H1 (cell line): ENCODE data around the gene WDCP. TPM values are rescaled to one million over a fixed set of nuclear protein-coding genes. Genes with fewer than 3 reads are reported as not detected.

Experiments used
- CTCF ChIA-PET: fragments of 300-600 bp; sonication (Branson Sonifier 250); formaldehyde crosslinking; loops from one replicate; lab custom pipeline; 2021; ENCODE audit not compliant: partially characterized antibody; lab: Charles Lee
- POLR2A ChIA-PET: fragments of 300-600 bp; sonication (Branson Sonifier 250); formaldehyde crosslinking; loops from one replicate; lab custom pipeline; 2021; ENCODE audit warnings: inconsistent platforms; ENCODE audit not compliant: partially characterized antibody; lab: Charles Lee
- DNase-seq, 2 experiments: peaks; one replicate each; pipeline versions ENCODE4 v3.0.0 to v3.0.0-alpha.2; 2010 to 2022; ENCODE audit warnings: low spot score in 2 of 2, low read depth in 1 of 2, mixed read lengths in 1 of 2
- FAIRE-seq: peaks from 2 replicates; lab custom pipeline; 2011; peaks lifted over from hg19 to GRCh38; lab: Jason Lieb, UNC
- H2AFZ ChIP-seq: 2 replicates; pipeline ENCODE4 v1.8.1; 2012; ENCODE audit warnings: low read length, inconsistent platforms
- H2AK5ac ChIP-seq: 2 replicates; pipeline ENCODE4 v1.6.1; 2013; ENCODE audit warnings: low read depth, low read length
- H2BK120ac ChIP-seq: replicated peaks from 2 replicates; pipeline ENCODE3; 2013; ENCODE audit warnings: low read depth, low read length, inconsistent platforms
- H2BK12ac ChIP-seq: 2 replicates; pipeline ENCODE4 v1.6.1; 2013; ENCODE audit warnings: low read depth, low read length
- H2BK15ac ChIP-seq: 2 replicates; pipeline ENCODE4 v1.6.1; 2013; ENCODE audit warnings: low read length
- H2BK20ac ChIP-seq: 2 replicates; pipeline ENCODE4 v1.6.1; 2013; ENCODE audit warnings: low read length
- H2BK5ac ChIP-seq: 2 replicates; pipeline ENCODE4 v1.6.1; 2013; ENCODE audit warnings: low read depth, low read length
- H3K14ac ChIP-seq: 2 replicates; pipeline ENCODE4 v1.6.1; 2013; ENCODE audit warnings: inconsistent platforms; ENCODE audit not compliant: insufficient read length
- H3K18ac ChIP-seq: 2 replicates; pipeline ENCODE4 v1.6.1; 2013; ENCODE audit warnings: low read length; ENCODE audit errors: extremely low read depth
- H3K23ac ChIP-seq: 2 replicates; pipeline ENCODE4 v1.6.1; 2013; ENCODE audit warnings: inconsistent platforms; ENCODE audit not compliant: insufficient read length
- H3K23me2 ChIP-seq: 2 replicates; pipeline ENCODE4 v1.6.1; 2013; ENCODE audit warnings: low read depth, low read length
- H3K27ac ChIP-seq: 2 replicates; pipeline ENCODE4 v1.6.1; 2011; ENCODE audit warnings: low read depth, low read length, inconsistent platforms
- H3K27me3 ChIP-seq, 4 experiments: replicated peaks in 1 of 4; 1 replicate in 1 of 4; 2 replicates in 3 of 4; pipeline versions ENCODE4 v1.6.1 to v1.8.1; 2011 to 2013; ENCODE audit warnings: low read length in 3 of 4, mild to moderate bottlenecking in 3 of 4, inconsistent platforms in 2 of 4, mixed read lengths in 2 of 4, moderate library complexity in 1 of 4; ENCODE audit not compliant: control insufficient read depth in 3 of 4, insufficient read depth in 3 of 4; ENCODE audit errors: extremely low read depth in 1 of 4
- H3K36me3 ChIP-seq, 4 experiments: 2 replicates each; pipeline versions ENCODE4 v1.6.1 to v1.8.1; 2011 to 2013; ENCODE audit warnings: mild to moderate bottlenecking in 4 of 4, low read length in 3 of 4, moderate library complexity in 2 of 4, control low read depth in 1 of 4, inconsistent platforms in 1 of 4; ENCODE audit not compliant: insufficient read depth in 4 of 4, control insufficient read depth in 2 of 4
- H3K4ac ChIP-seq: replicated peaks from 2 replicates; pipeline ENCODE3; 2013; ENCODE audit warnings: low read length, low read depth, mixed read lengths, inconsistent platforms; ENCODE audit not compliant: insufficient read length
- H3K4me1 ChIP-seq, 4 experiments: replicated peaks in 1 of 4; 1 replicate in 1 of 4; 2 replicates in 3 of 4; pipeline versions ENCODE4 v1.6.1 to v1.8.1; 2011 to 2013; ENCODE audit warnings: low read length in 3 of 4, inconsistent platforms in 2 of 4, mixed read lengths in 1 of 4; ENCODE audit not compliant: insufficient read depth in 4 of 4, control insufficient read depth in 3 of 4
- H3K4me2 ChIP-seq, 2 experiments: 2 replicates each; pipeline versions ENCODE4 v1.6.1 to v1.8.1; 2011 to 2013; ENCODE audit warnings: low read depth in 2 of 2, low read length in 2 of 2, control low read depth in 1 of 2, inconsistent platforms in 1 of 2, mild to moderate bottlenecking in 1 of 2; ENCODE audit not compliant: insufficient read depth in 1 of 2
- H3K4me3 ChIP-seq, 4 experiments: fragments of 200-600, 300-600 bp in 1 of 4; sonication (generic), shearing (Covaris generic), sonication (Bioruptor Twin) in 1 of 4; 2 replicates each; pipeline versions ENCODE4 v1.5.1 to v1.8.1; 2011 to 2016; ENCODE audit warnings: low read length in 4 of 4, low read depth in 3 of 4, control low read depth in 2 of 4, inconsistent platforms in 2 of 4, mild to moderate bottlenecking in 2 of 4, mixed read lengths in 1 of 4, moderate library complexity in 1 of 4; ENCODE audit not compliant: insufficient read depth in 2 of 4; ENCODE audit errors: extremely low read depth in 1 of 4
- H3K56ac ChIP-seq: replicated peaks from 2 replicates; pipeline ENCODE3; 2013; ENCODE audit warnings: low read depth, mild to moderate bottlenecking, mixed read lengths, low read length, inconsistent platforms; ENCODE audit not compliant: insufficient read length
- H3K79me1 ChIP-seq: 2 replicates; pipeline ENCODE4 v1.6.1; 2013; ENCODE audit warnings: low read depth, low read length, control low read depth
- H3K79me2 ChIP-seq, 2 experiments: 2 replicates each; pipeline versions ENCODE4 v1.6.1 to v1.8.1; 2012 to 2013; ENCODE audit warnings: low read length in 2 of 2, mild to moderate bottlenecking in 2 of 2, inconsistent platforms in 1 of 2; ENCODE audit not compliant: insufficient read depth in 2 of 2, control insufficient read depth in 1 of 2
- H3K9ac ChIP-seq, 4 experiments: replicated peaks in 1 of 4; 1 replicate in 1 of 4; 2 replicates in 3 of 4; pipeline versions ENCODE4 v1.6.1 to v1.8.1; 2011 to 2013; ENCODE audit warnings: low read depth in 3 of 4, low read length in 3 of 4, control low read depth in 2 of 4, mild to moderate bottlenecking in 2 of 4, moderate library complexity in 2 of 4, inconsistent platforms in 1 of 4; ENCODE audit errors: extremely low read depth in 1 of 4
- H3K9me3 ChIP-seq, 2 experiments: 2 replicates each; pipeline versions ENCODE4 v1.6.1 to v1.8.1; 2012 to 2013; ENCODE audit warnings: mild to moderate bottlenecking in 2 of 2, moderate library complexity in 2 of 2, control low read depth in 1 of 2, inconsistent platforms in 1 of 2, low read depth in 1 of 2, low read length in 1 of 2, mixed read lengths in 1 of 2; ENCODE audit not compliant: insufficient read depth in 2 of 2
- H4K20me1 ChIP-seq, 2 experiments: replicated peaks in 1 of 2; 2 replicates each; pipeline versions ENCODE3 to v1.8.1; 2011 to 2013; ENCODE audit warnings: inconsistent platforms in 2 of 2, low read length in 2 of 2, mild to moderate bottlenecking in 1 of 2; ENCODE audit not compliant: insufficient read depth in 2 of 2, control insufficient read depth in 1 of 2
- H4K5ac ChIP-seq: 2 replicates; pipeline ENCODE4 v1.6.1; 2013; ENCODE audit warnings: low read length, low read depth, mixed read lengths, inconsistent platforms; ENCODE audit not compliant: insufficient read length
- H4K8ac ChIP-seq: 2 replicates; pipeline ENCODE4 v1.8.0; 2013; ENCODE audit warnings: mild to moderate bottlenecking, moderate library complexity, low read length, inconsistent platforms; ENCODE audit not compliant: insufficient read depth; ENCODE audit errors: extremely low read depth
- H4K91ac ChIP-seq: replicated peaks from 2 replicates; pipeline ENCODE3; 2013; ENCODE audit warnings: low read length, mixed read lengths, inconsistent platforms; ENCODE audit not compliant: insufficient read length
- ASH2L ChIP-seq: fragments of 200-600, 300-600 bp; sonication (generic); IDR thresholded peaks from one replicate; pipeline ENCODE4 v1.7.1; 2017; ENCODE audit warnings: low read length
- BACH1 ChIP-seq: IDR thresholded peaks from 2 replicates; pipeline ENCODE4 v1.6.1; 2012; ENCODE audit warnings: low read length, improper control_type of control experiment
- BCL11A ChIP-seq, 2 experiments: IDR thresholded peaks; one replicate each; pipeline ENCODE4 v1.6.1; 2011; ENCODE audit warnings: low read depth in 2 of 2, low read length in 2 of 2, mild to moderate bottlenecking in 2 of 2
- BRCA1 ChIP-seq: IDR thresholded peaks from 2 replicates; pipeline ENCODE4 v1.6.1; 2012; ENCODE audit warnings: low read depth, low read length, improper control_type of control experiment
- CEBPB ChIP-seq: IDR thresholded peaks from 2 replicates; pipeline ENCODE4 v1.6.1; 2012; ENCODE audit warnings: low read depth, low read length
- CHD2 ChIP-seq: IDR thresholded peaks from 2 replicates; pipeline ENCODE4 v1.6.1; 2012; ENCODE audit warnings: low read length, improper control_type of control experiment
- EGR1 ChIP-seq: IDR thresholded peaks from 2 replicates; pipeline ENCODE4 v1.6.1; 2011; ENCODE audit warnings: low read depth, low read length, borderline replicate concordance
- EP300 ChIP-seq, 2 experiments: IDR thresholded peaks; 1 replicate in 1 of 2; 2 replicates in 1 of 2; pipeline ENCODE4 v1.6.1; 2011 to 2012; ENCODE audit warnings: low read depth in 2 of 2, low read length in 2 of 2, mild to moderate bottlenecking in 2 of 2, borderline replicate concordance in 1 of 2, inconsistent platforms in 1 of 2, moderate library complexity in 1 of 2
- FOSL1 ChIP-seq: IDR thresholded peaks from 2 replicates; pipeline ENCODE4 v1.6.1; 2011; ENCODE audit warnings: mild to moderate bottlenecking, low read depth, low read length, moderate library complexity; ENCODE audit not compliant: insufficient read depth
- HDAC6 ChIP-seq: IDR thresholded peaks from one replicate; pipeline ENCODE4 v1.7.1; 2012; ENCODE audit warnings: low read depth, mild to moderate bottlenecking, inconsistent platforms, low read length, moderate library complexity
- NANOG ChIP-seq: IDR thresholded peaks from 2 replicates; pipeline ENCODE4 v1.6.1; 2011; ENCODE audit warnings: low read length, low read depth, mild to moderate bottlenecking, inconsistent platforms; ENCODE audit not compliant: insufficient read depth, poor library complexity, severe bottlenecking
- RNF2 ChIP-seq: fragments of 200-900, 300-1000 bp; sonication (generic); IDR thresholded peaks from 2 replicates; pipeline ENCODE4 v1.7.1; 2016; ENCODE audit warnings: borderline replicate concordance, low read depth, mild to moderate bottlenecking, antibody characterized with exemption, low read length; ENCODE audit not compliant: poor library complexity, severe bottlenecking; ENCODE audit errors: missing control alignments
- TAF1 ChIP-seq: IDR thresholded peaks from 2 replicates; pipeline ENCODE4 v1.6.1; 2011; ENCODE audit warnings: mild to moderate bottlenecking, low read depth, low read length
- YY1 ChIP-seq: IDR thresholded peaks from 2 replicates; pipeline ENCODE4 v1.6.1; 2011; ENCODE audit warnings: low read depth, mild to moderate bottlenecking, low read length
- WGBS, 2 experiments: shearing (Covaris generic) in 1 of 2; methylation state at CpG; one replicate each; pipeline versions ENCODE4 v1.1.6 to v1.1.7; 2013 to 2015; ENCODE audit warnings: low lambda C conversion rate in 2 of 2, mixed read lengths in 2 of 2, inconsistent platforms in 1 of 2, low coverage in 1 of 2, missing lambda C conversion rate in 1 of 2; ENCODE audit not compliant: insufficient replicate concordance in 2 of 2, insufficient coverage in 1 of 2, insufficient read length in 1 of 2; ENCODE audit errors: extremely low coverage in 1 of 2, missing lambda C conversion rate in 1 of 2; 5-methylcytosine and 5-hydroxymethylcytosine counted together
- polyA plus RNA-seq, 7 experiments: library from polyadenylated mRNA; depleted of rRNA in 3 of 7; stranded (reverse) in 5 of 7; unstranded in 2 of 7; fragments of >200 nt in 5 of 7; fragments of 200-250 nt in 2 of 7; gene quantifications; 1 replicate in 5 of 7; 2 replicates in 1 of 7; 4 replicates in 1 of 7; pipeline versions ENCODE4 v1.2.1 to v1.2.3, GENCODE V29; 2011 to 2013; ENCODE audit warnings: missing spikeins in 2 of 7, mixed read lengths in 2 of 7
- total RNA-seq: library from RNA; stranded (reverse); fragmentation: NEBNext Ultra II Directional; extraction: Animal tissue kit (Norgen Biotek cat#: 25700); gene quantifications from 2 replicates; pipeline ENCODE4 v1.2.1, GENCODE V29; 2021

WDCP gene
- total and polyA plus RNA-seq, 2 of the 8 experiments (the other 6 are each of a cell fraction or from before 2014, with no cell fraction given), result 19.2 to 40.1 TPM

DNA sequence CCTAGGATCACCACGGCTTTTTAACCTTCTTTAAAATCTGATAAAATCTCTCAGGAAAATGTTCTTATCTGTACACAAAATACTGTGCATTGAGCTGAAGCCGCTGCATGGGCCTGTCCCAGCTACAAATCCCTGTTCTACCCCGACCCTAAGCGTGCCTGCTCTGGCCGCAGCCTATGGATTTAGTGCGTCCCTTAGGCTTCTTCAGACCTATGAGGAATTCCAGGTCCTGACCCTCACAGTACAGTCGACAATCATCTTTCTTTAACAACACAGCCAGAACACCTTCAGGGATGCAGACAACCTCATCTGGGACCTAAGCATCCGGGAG is 477 bp upstream of the WDCP start:
- no peak overlapping the region for H2BK120ac ChIP-seq
- DNase-seq, result peak in 1 of 2 experiments; percentile 70
- H2BK12ac ChIP-seq, result peak overlapping the region; percentile 52; the same call in 1 of the 2 replicates
- peak overlapping the region in 2 of 4 experiments; percentile 12 to 95; a peak in 4 of 8 replicates for H3K4me3 ChIP-seq
- H4K91ac ChIP-seq, result no peak overlapping the region
- no peak overlapping the region for H2BK5ac ChIP-seq
- no peak overlapping the region for H3K27ac ChIP-seq
- POLR2A ChIA-PET, result interaction anchor here (0.7 to 3.1 kb wide), 18 partner anchors 8 to 122 kb away, joined by 3 to 22 read pairs (median 5); partner anchors contain the start of genes ATAD2B, MFSD2B and SF3B6
- FAIRE-seq, result no peak
- H2BK15ac ChIP-seq, result no peak overlapping the region
- H3K9ac ChIP-seq, result peak overlapping the region in 1 of 4 experiments; percentile 4; a peak in 1 of 7 replicates
- H3K14ac ChIP-seq, result no peak overlapping the region
- H3K56ac ChIP-seq, result no peak overlapping the region
- H2BK20ac ChIP-seq, result no peak overlapping the region
- CTCF ChIA-PET, result interaction anchor here (0.6 to 4.8 kb wide), 7 partner anchors 13 to 191 kb away, joined by 3 to 23 read pairs (median 3); partner anchors contain the start of genes ATAD2B and TP53I3
- no peaks in the 10 kb centered on the region for H3K27me3 ChIP-seq
- H3K79me1 ChIP-seq, result peaks cover 2% of the 10 kb centered on the region; the same call in 1 of the 2 replicates
- no peak overlapping the region for H2AK5ac ChIP-seq
- no peaks in the 10 kb centered on the region for H3K36me3 ChIP-seq
- peaks cover 0 to 3% of the 10 kb centered on the region in 2 experiments for H4K20me1 ChIP-seq
- H3K18ac ChIP-seq, result no peak overlapping the region
- 57% methylated on average over 8 of the region's 8 CpGs; no CpG with 5 or more reads in 1 of the 2 experiments for WGBS, 2 experiments
- H3K4me2 ChIP-seq, result peak overlapping the region; percentile 29 to 36
- peak overlapping the region; percentile 25 for H2AFZ ChIP-seq
- no peaks in the 10 kb centered on the region for H3K9me3 ChIP-seq
- H3K23ac ChIP-seq, result no peak overlapping the region
- H4K5ac ChIP-seq, result peak overlapping the region; percentile 41
- H3K4ac ChIP-seq, result no peak overlapping the region
- peaks cover 5 to 12% (median 6%) of the 10 kb centered on the region in 4 experiments; a peak in 5 of 7 replicates for H3K4me1 ChIP-seq
- peaks cover 5% of the 10 kb centered on the region; the same call in 1 of the 2 replicates for H3K23me2 ChIP-seq
- H3K79me2 ChIP-seq, result peaks cover 0 to 40% of the 10 kb centered on the region in 2 experiments; a peak in 3 of 4 replicates
- peak overlapping the region; percentile 19; the same call in 1 of the 2 replicates for H4K8ac ChIP-seq
- TF ChIP-seq EGR1 (no peak), FOSL1 (no peak), RNF2 (no peak), ASH2L (no peak), EP300 (IDR thresholded peaks at IDR 0.05; ENCODE audit: borderline replicate concordance in 1 of 2, low read depth in 2 of 2, low read length in 2 of 2) (no peak), HDAC6 (no peak), BCL11A (IDR thresholded peaks at IDR 0.05; ENCODE audit: low read depth in 2 of 2, low read length in 2 of 2) (no peak), TAF1 (no peak), YY1 (no peak), CEBPB (no peak), NANOG (no peak), BACH1 (no peak), CHD2 (no peak), BRCA1 (no peak)
